Vagina (tissue), 2 donors: ENCODE results near the gene CMTM3. TPM values are rescaled to one million over a fixed set of nuclear protein-coding genes. Genes with fewer than 3 reads are reported as not detected.
A peak's percentile ranks its signal among the peaks of the same experiment; 100 is the strongest.

Experiments used
- DNase-seq, 2 donors: peaks; one replicate each; pipeline ENCODE4 v3.0.0-alpha.2; 2017; ENCODE audit errors: extremely low spot score in 2 of 2
- H3K27ac ChIP-seq: fragments of 200-600 bp; sonication (generic); one replicate; pipeline ENCODE4 v1.5.1; 2019
- H3K27me3 ChIP-seq: fragments of 200-600 bp; sonication (generic); one replicate; pipeline ENCODE4 v1.5.1; 2019
- H3K36me3 ChIP-seq, 2 donors: fragments of 200-600 bp; sonication (generic); one replicate each; pipeline ENCODE4 v1.5.1; 2017 to 2019
- H3K4me1 ChIP-seq: fragments of 200-600 bp; sonication (generic); one replicate; pipeline ENCODE4 v1.5.1; 2019
- H3K4me3 ChIP-seq, 2 donors: fragments of 200-600 bp; sonication (generic); 1 replicate in 1 of 2; 2 replicates in 1 of 2; pipeline ENCODE4 v1.5.1; 2016 to 2019
- H3K9me3 ChIP-seq: fragments of 200-600 bp; sonication (generic); one replicate; pipeline ENCODE4 v1.5.1; 2019
- CTCF ChIP-seq, 3 experiments: fragments of 450-650 bp in 2 of 3; fragments of 200-600 bp in 1 of 3; sonication (generic) in 1 of 3; IDR thresholded peaks; one replicate each; pipeline ENCODE4 v1.5.1; 2017 to 2019; ENCODE audit warnings: antibody characterized with exemption in 3 of 3, mild to moderate bottlenecking in 2 of 3, moderate library complexity in 2 of 3
- POLR2A ChIP-seq, 2 donors: fragments of 450-650 bp; IDR thresholded peaks; one replicate each; pipeline ENCODE4 v1.6.1; 2017; ENCODE audit warnings: antibody characterized with exemption in 2 of 2, mild to moderate bottlenecking in 2 of 2, moderate library complexity in 2 of 2
- POLR2AphosphoS5 ChIP-seq, 2 donors: sonication (generic); formaldehyde crosslinking; IDR thresholded peaks; one replicate each; pipeline ENCODE4 v1.9.0; 2017; ENCODE audit warnings: antibody characterized with exemption in 2 of 2, mild to moderate bottlenecking in 2 of 2, low read depth in 1 of 2; ENCODE audit not compliant: insufficient read depth in 1 of 2
- intact Hi-C: fragments of 100-400 bp; cut with DNase I; formaldehyde crosslinking; loops from one replicate; pipeline ENCODE4 v1.15.1; 2023
- total RNA-seq: library from RNA; depleted of rRNA; stranded (reverse); fragments of >200 nt; gene quantifications from one replicate; pipeline ENCODE4 v1.2.3, GENCODE V29; 2016

CMTM3 gene
- total RNA-seq, 1 donor from 2014 or later: 47.9 TPM

- Histone ChIP-seq H3K4me3 (no peak overlapping the region), H3K9me3 (no peaks in the 10 kb centered on the region), H3K27me3 (no peaks in the 10 kb centered on the region), H3K36me3 (no peaks in the 10 kb centered on the region), H3K27ac (no peak overlapping the region), H3K4me1 (peaks cover 17% of the 10 kb centered on the region)
- intact Hi-C loops: no loop called here
- TF ChIP-seq POLR2A (IDR thresholded peaks at IDR 0.05) (no peak), CTCF (IDR thresholded peaks at IDR 0.05) (no peak)
- no peak for DNase-seq
Measured at GRCh38 chr16:66575060-66575459, 29.4 kb upstream of the CMTM3 start.

DNA sequence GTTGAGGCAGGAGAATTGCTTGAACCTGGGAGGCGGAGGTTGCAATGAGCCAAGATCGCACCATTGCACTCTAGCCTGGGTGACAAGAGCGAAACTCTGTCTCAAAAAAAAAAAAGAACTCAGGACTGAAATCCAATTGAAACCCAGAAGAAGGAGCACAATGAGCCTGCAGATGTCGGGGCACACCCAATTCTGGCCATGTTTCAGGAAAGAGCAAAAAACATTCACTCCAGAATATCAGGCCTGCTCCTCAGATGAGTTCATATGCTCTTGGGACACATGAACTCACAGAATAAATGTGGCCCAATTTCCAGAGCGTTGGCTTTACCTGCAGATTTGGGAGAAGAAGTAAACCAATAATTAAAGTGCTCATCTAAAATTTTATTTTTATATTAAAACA, 28.2 kb upstream of the CMTM3 start:
- H3K27ac ChIP-seq: no peak overlapping the region
- no peaks in the 10 kb centered on the region for H3K36me3 ChIP-seq
- H3K4me1 ChIP-seq: peaks cover 17% of the 10 kb centered on the region
- no peak for TF ChIP-seq POLR2A (IDR thresholded peaks at IDR 0.05)
- no peak for TF ChIP-seq POLR2AphosphoS5 (IDR thresholded peaks at IDR 0.05; ENCODE audit: insufficient read depth in 1 of 2, low read depth in 1 of 2)
- no peak for TF ChIP-seq CTCF (IDR thresholded peaks at IDR 0.05)
- H3K27me3 ChIP-seq: no peaks in the 10 kb centered on the region
- intact Hi-C loops: no loop called here
- no peak for DNase-seq
- H3K4me3 ChIP-seq: no peak overlapping the region
- no peaks in the 10 kb centered on the region for H3K9me3 ChIP-seq

GRCh38 chr16:66578651-66579531, 25.6 kb upstream of the CMTM3 start, which contains the start of gene CMTM2:
CMTM2 (plus strand) TSS chr16:66579463; CDS start chr16:66579608, 145 bp downstream.
- Histone ChIP-seq H3K27ac (peak within 1 kb of the TSS; percentile 38), H3K4me1 (peaks cover 17% of the 10 kb centered on the region), H3K27me3 (no peaks in the 10 kb centered on the region), H3K9me3 (no peaks in the 10 kb centered on the region), H3K4me3 (peak within 1 kb of the TSS; percentile 25 to 37), H3K36me3 (no peaks in the 10 kb centered on the region)
- no peak for DNase-seq
- intact Hi-C loops: no loop called here
- TF ChIP-seq CTCF (IDR thresholded peaks at IDR 0.05): no peak
- no peak for TF ChIP-seq POLR2A (IDR thresholded peaks at IDR 0.05)

DNA sequence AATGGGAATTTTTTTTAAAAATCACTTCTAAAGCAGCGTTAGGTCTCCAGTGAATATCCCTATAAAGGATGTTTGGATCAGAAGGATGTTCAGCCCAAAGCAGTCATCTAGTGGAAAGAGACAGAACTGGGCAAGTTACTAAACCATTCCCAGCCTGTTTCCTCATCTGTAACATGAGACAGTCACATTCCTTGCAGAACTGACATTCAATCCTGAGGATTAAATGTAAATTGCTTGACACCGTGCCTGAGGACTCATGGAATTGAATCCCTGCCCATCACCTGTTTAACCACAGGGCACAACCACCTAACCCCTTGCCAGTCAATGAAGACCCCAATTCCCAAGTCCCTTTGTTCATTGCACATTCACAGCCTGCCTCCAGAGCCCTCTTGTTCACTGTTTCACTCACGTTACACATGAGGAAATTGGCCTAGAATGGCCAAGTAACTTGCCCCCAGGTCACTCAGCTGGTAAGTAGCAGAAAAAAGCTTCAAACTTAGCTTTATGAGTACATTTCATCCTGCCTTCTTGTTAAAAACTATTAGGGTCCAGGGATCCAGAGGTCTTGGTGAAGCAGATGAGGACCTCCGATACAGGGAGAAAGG, 23.8 kb upstream of the CMTM3 start:
- Histone ChIP-seq H3K4me3 (no peak overlapping the region), H3K27me3 (no peaks in the 10 kb centered on the region), H3K36me3 (no peaks in the 10 kb centered on the region), H3K27ac (no peak overlapping the region), H3K4me1 (peaks cover 17% of the 10 kb centered on the region), H3K9me3 (no peaks in the 10 kb centered on the region)
- no peak for TF ChIP-seq CTCF (IDR thresholded peaks at IDR 0.05)
- no peak for TF ChIP-seq POLR2A (IDR thresholded peaks at IDR 0.05)
- no peak for TF ChIP-seq POLR2AphosphoS5 (IDR thresholded peaks at IDR 0.05; ENCODE audit: insufficient read depth in 1 of 2, low read depth in 1 of 2)
- DNase-seq: no peak
- intact Hi-C loops: loop anchor here (2.0 kb wide), 1 partner anchor 30 kb away; the partner anchor contains the start of gene TK2
